ENCODE data around the gene DNLZ.

DNA sequence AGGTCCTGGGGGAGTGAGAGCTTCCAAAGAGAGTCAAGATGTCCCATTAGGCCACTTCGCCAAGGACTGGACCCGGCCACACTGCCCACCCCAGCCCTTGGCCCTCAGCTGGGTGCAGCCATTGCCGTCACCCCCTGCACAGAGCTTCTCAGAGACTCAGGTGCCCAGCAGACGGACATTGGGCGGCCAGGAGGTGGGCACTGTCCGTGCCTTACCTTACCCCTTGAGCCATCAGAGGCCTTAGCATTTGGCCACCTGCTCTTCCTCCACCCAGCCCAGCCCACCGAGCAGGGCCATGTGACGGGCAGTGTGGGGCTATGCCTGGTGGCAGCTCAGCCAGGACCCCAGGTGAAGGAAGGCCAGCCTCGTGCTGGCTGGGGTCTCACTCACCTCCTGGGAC is 3.3 kb upstream of the DNLZ start:
- TF ChIP-seq POLR2A (IDR thresholded peaks at IDR 0.05; ENCODE audit: low read length): no peak
- no peak for TF ChIP-seq GATA1 (IDR thresholded peaks at IDR 0.05; ENCODE audit: low read depth, low read length)
